ENCODE data around the gene PCDHA1. TPM values are rescaled to one million over a fixed set of nuclear protein-coding genes. Genes with fewer than 3 reads are reported as not detected.

Gene PCDHA1
- total RNA-seq = 0.14 TPM in 2 replicates

GRCh38 chr5:140785905-140786686, at the start of gene PCDHA1:
PCDHA1 (plus strand) TSS chr5:140786140.

GRCh38 chr5:140794595-140795258, 8.8 kb downstream of the PCDHA1 start, which contains the start of gene PCDHA2:
PCDHA2 (plus strand) TSS chr5:140794852.

GRCh38 chr5:140800816-140801493, 15.0 kb downstream of the PCDHA1 start, which contains the start of gene PCDHA3:
PCDHA3 (plus strand) TSS chr5:140801057.

GRCh38 chr5:140806834-140807775, 21.2 kb downstream of the PCDHA1 start, which contains the start of gene PCDHA4:
PCDHA4 (plus strand) TSS chr5:140807068.

GRCh38 chr5:140821375-140822280, 35.7 kb downstream of the PCDHA1 start, which contains the start of gene PCDHA5:
PCDHA5 (plus strand) TSS chr5:140821613.

GRCh38 chr5:140827704-140828361, 41.9 kb downstream of the PCDHA1 start, which contains the start of gene PCDHA6:
PCDHA6 (plus strand) TSS chr5:140827960; CDS start chr5:140828092, 132 bp downstream.

GRCh38 chr5:140833993-140834392, 48.1 kb downstream of the PCDHA1 start, which contains the start of gene PCDHA7:
PCDHA7 (plus strand) TSS chr5:140834269; CDS start chr5:140834384, 115 bp downstream.

GRCh38 chr5:140840978-140841962, 55.3 kb downstream of the PCDHA1 start, which contains the start of gene PCDHA8:
PCDHA8 (plus strand) TSS chr5:140841187; CDS start chr5:140841322, 135 bp downstream.

GRCh38 chr5:140848139-140849102, 62.5 kb downstream of the PCDHA1 start, which contains the start of gene PCDHA9:
PCDHA9 (plus strand) TSS chr5:140848382; CDS start chr5:140848496, 114 bp downstream.

GRCh38 chr5:140855772-140856674, 70.1 kb downstream of the PCDHA1 start, which contains the start of gene PCDHA10:
PCDHA10 (plus strand) TSS chr5:140855897; CDS start chr5:140856049, 152 bp downstream.

GRCh38 chr5:140868721-140869554, 83.0 kb downstream of the PCDHA1 start, which contains the start of gene PCDHA11:
PCDHA11 (plus strand) TSS chr5:140868957; CDS start chr5:140869104, 147 bp downstream.

GRCh38 chr5:140875085-140876065, 89.4 kb downstream of the PCDHA1 start, which contains the start of gene PCDHA12:
PCDHA12 (plus strand) TSS chr5:140875308; CDS start chr5:140875473, 165 bp downstream.

GRCh38 chr5:140881889-140882590, 96.1 kb downstream of the PCDHA1 start, which contains the start of gene PCDHA13:
PCDHA13 (plus strand) TSS chr5:140882124; CDS start chr5:140882269, 145 bp downstream.

All from airway epithelial cell (primary cell).